Measurements from ENCODE around the gene FEM1A. TPM values are rescaled to one million over a fixed set of nuclear protein-coding genes. Genes with fewer than 3 reads are reported as not detected.
A peak's percentile ranks its signal among the peaks of the same experiment; 100 is the strongest.
"Not testable (repeated sequence)": the region's sequence is repeated elsewhere in the genome, so short reads cannot be mapped to it uniquely, and the experiment has no call there.

The FEM1A gene
- total RNA-seq, 2 donors from 2014 or later = 8.0 to 20.4 TPM

GRCh38 chr19:4776436-4777211 is 14.9 kb upstream of the FEM1A start:
- TF ChIP-seq POLR2A (IDR thresholded peaks at IDR 0.05) = no peak
- TF ChIP-seq CTCF (IDR thresholded peaks at IDR 0.05) = no peak
- 37 to 43% methylated on average over 8 to 14 of the region's 14 CpGs for WGBS, 2 donors
- no peak overlapping the region for H3K27ac ChIP-seq
- no peaks in the 10 kb centered on the region for H3K9me3 ChIP-seq
- H3K36me3 ChIP-seq (replicated peaks in 1 of 2; ENCODE audit: insufficient read depth in 1 of 2, low read depth in 2 of 2) = no peaks in the 10 kb centered on the region
- intact Hi-C loops (cut with DNase I) = no loop called here
- H3K4me3 ChIP-seq = no peak overlapping the region
- H3K27me3 ChIP-seq = no peaks in the 10 kb centered on the region
- H3K4me1 ChIP-seq = no peaks in the 10 kb centered on the region
- no peak for ATAC-seq
- no peak for DNase-seq

- H3K36me3 ChIP-seq (replicated peaks in 1 of 2; ENCODE audit: insufficient read depth in 1 of 2, low read depth in 2 of 2); H3K4me1 ChIP-seq; H3K27ac ChIP-seq; H3K9me3 ChIP-seq; ATAC-seq; H3K27me3 ChIP-seq; DNase-seq; H3K4me3 ChIP-seq; intact Hi-C loops (cut with DNase I): not testable (repeated sequence)
- 73 to 88% methylated on average over 4 to 5 of the region's 5 CpGs for WGBS, 2 donors
These were observed 13.4 kb upstream of the FEM1A start for GRCh38 chr19:4778124-4778523.

GRCh38 chr19:4780860-4781259 is 10.7 kb upstream of the FEM1A start:
- H3K4me3 ChIP-seq = no peak overlapping the region
- no peak overlapping the region for H3K27ac ChIP-seq
- TF ChIP-seq POLR2A (IDR thresholded peaks at IDR 0.05) = no peak
- no peak for TF ChIP-seq CTCF (IDR thresholded peaks at IDR 0.05)
- DNase-seq (no peak), ATAC-seq (no peak)
- 61 to 92% methylated on average over 4 to 6 of the region's 6 CpGs for WGBS, 2 donors
- H3K36me3 ChIP-seq (replicated peaks in 1 of 2; ENCODE audit: insufficient read depth in 1 of 2, low read depth in 2 of 2) = no peaks in the 10 kb centered on the region
- intact Hi-C loops (cut with DNase I) = no loop called here
- no peaks in the 10 kb centered on the region for H3K4me1 ChIP-seq
- no peaks in the 10 kb centered on the region for H3K9me3 ChIP-seq
- no peaks in the 10 kb centered on the region for H3K27me3 ChIP-seq

- H3K27me3 ChIP-seq = no peaks in the 10 kb centered on the region
- H3K9me3 ChIP-seq = no peaks in the 10 kb centered on the region
- ATAC-seq (no peak), DNase-seq (no peak)
- intact Hi-C loops (cut with DNase I) = no loop called here
- H3K4me1 ChIP-seq = no peaks in the 10 kb centered on the region
- H3K27ac ChIP-seq = no peak overlapping the region
- H3K4me3 ChIP-seq = no peak overlapping the region
- WGBS, 2 donors = 39 to 58% methylated on average over 3 of the region's 3 CpGs
- TF ChIP-seq CTCF (IDR thresholded peaks at IDR 0.05) = no peak
- no peak for TF ChIP-seq POLR2A (IDR thresholded peaks at IDR 0.05)
- H3K36me3 ChIP-seq (replicated peaks in 1 of 2; ENCODE audit: insufficient read depth in 1 of 2, low read depth in 2 of 2) = no peaks in the 10 kb centered on the region
These were observed 9.7 kb upstream of the FEM1A start for GRCh38 chr19:4781801-4782200.

GRCh38 chr19:4786412-4787016 is 5.0 kb upstream of the FEM1A start:
- not testable (repeated sequence) for DNase-seq, ATAC-seq

GRCh38 chr19:4792019-4792865 is 708 bp downstream of the FEM1A start:
- DNase-seq = peak; percentile 39 to 61 (median 50)
- H3K27ac ChIP-seq = peak overlapping the region; percentile 71 to 95 (median 94)
- H3K9me3 ChIP-seq; intact Hi-C loops (cut with DNase I); H3K27me3 ChIP-seq; H3K36me3 ChIP-seq (replicated peaks in 1 of 2; ENCODE audit: insufficient read depth in 1 of 2, low read depth in 2 of 2); ATAC-seq: not testable (repeated sequence)
- peaks cover 52% of the 10 kb centered on the region for H3K4me1 ChIP-seq
- WGBS, 2 donors = 5% methylated on average over 74 of the region's 75 CpGs; no CpG with 5 or more reads in 1 of the 2 donors
- peak overlapping the region; percentile 86 to 100 for H3K4me3 ChIP-seq

More at GRCh38 chr19:4786412-4787016, 5.0 kb upstream of the FEM1A start:
- not testable (repeated sequence) for H3K9me3 ChIP-seq; H3K4me1 ChIP-seq; H3K27ac ChIP-seq; H3K4me3 ChIP-seq; H3K36me3 ChIP-seq (replicated peaks in 1 of 2; ENCODE audit: insufficient read depth in 1 of 2, low read depth in 2 of 2); H3K27me3 ChIP-seq
- 67 to 68% methylated on average over 5 to 6 of the region's 6 CpGs for WGBS, 2 donors
- intact Hi-C loops (cut with DNase I) = loop anchor here (5.0 kb wide), 1 partner anchor 49 kb away; no protein-coding TSS in a partner anchor

GRCh38 chr19:4792866-4793195 is 1.3 kb downstream of the FEM1A start:
- WGBS, 2 donors = 74 to 77% methylated on average over 7 to 24 of the region's 24 CpGs
- H3K27ac ChIP-seq = peak overlapping the region in 2 of 4 donors; percentile 95
- peaks cover 52% of the 10 kb centered on the region for H3K4me1 ChIP-seq
- H3K27me3 ChIP-seq; ATAC-seq; H3K9me3 ChIP-seq; intact Hi-C loops (cut with DNase I); H3K36me3 ChIP-seq (replicated peaks in 1 of 2; ENCODE audit: insufficient read depth in 1 of 2, low read depth in 2 of 2); H3K4me3 ChIP-seq: not testable (repeated sequence)
- peak in 1 of 4 donors; percentile 19 for DNase-seq

- H3K27me3 ChIP-seq; ATAC-seq; H3K9me3 ChIP-seq; intact Hi-C loops (cut with DNase I); H3K36me3 ChIP-seq (replicated peaks in 1 of 2; ENCODE audit: insufficient read depth in 1 of 2, low read depth in 2 of 2); H3K4me3 ChIP-seq; DNase-seq: not testable (repeated sequence)
- 73 to 94% methylated on average over 8 to 13 of the region's 19 CpGs for WGBS, 2 donors
- Histone ChIP-seq H3K4me1 (peaks cover 52% of the 10 kb centered on the region), H3K27ac (peak overlapping the region in 1 of 4 donors; percentile 95)
These were observed 1.7 kb downstream of the FEM1A start for GRCh38 chr19:4793278-4793677.

Data from body of pancreas (tissue), 4 donors.